A549 (cell line): ENCODE results near the gene RAB20. TPM values are rescaled to one million over a fixed set of nuclear protein-coding genes. Genes with fewer than 3 reads are reported as not detected.

ENCODE experiments used
- ATAC-seq, 2 experiments: fragments of 200-7000 bp in 1 of 2; fragments of >200 bp in 1 of 2; cut with Nextera tagmentation in 1 of 2; cut with Tn5 transposase in 1 of 2; 3 replicates each; pipeline versions ENCODE4 v1.8.0 to v1.9.1; 2018 to 2020; ENCODE audit warnings: mild to moderate bottlenecking in 1 of 2, moderate library complexity in 1 of 2
- CTCF ChIA-PET: fragments of 300-600 bp; sonication (Branson Sonifier 250); formaldehyde crosslinking; extraction: SDS; loops from one replicate; lab custom pipeline; 2021; ENCODE audit warnings: antibody characterized with exemption, inconsistent platforms; lab: Yijun Ruan, JAX
- POLR2A ChIA-PET: fragments of 350-600 bp; formaldehyde crosslinking; extraction: SDS; loops from one replicate; lab custom pipeline; 2021; ENCODE audit warnings: antibody characterized with exemption, inconsistent platforms; lab: Yijun Ruan, JAX
- DNase-seq, 2 experiments: peaks; one replicate each; pipeline versions ENCODE4 v3.0.0 to v3.0.0-alpha.2; 2011 to 2016; ENCODE audit warnings: low read depth in 1 of 2, low spot score in 1 of 2
- FAIRE-seq: peaks from 2 replicates; lab custom pipeline; 2011; peaks lifted over from hg19 to GRCh38; lab: Jason Lieb, UNC
- H3K27ac ChIP-seq, 2 experiments: fragments of >200 bp; sonication (Bioruptor Twin); formaldehyde crosslinking; 3 replicates each; pipeline ENCODE4 v1.5.1; 2016 to 2017
- H3K4me1 ChIP-seq: fragments of >200 bp; sonication (Bioruptor Twin); formaldehyde crosslinking; 3 replicates; pipeline ENCODE4 v1.6.1; 2016
- H3K4me2 ChIP-seq: fragments of >200 bp; sonication (Bioruptor Twin); formaldehyde crosslinking; 3 replicates; pipeline ENCODE4 v1.6.1; 2016
- H3K4me3 ChIP-seq: fragments of >200 bp; sonication (Bioruptor Twin); formaldehyde crosslinking; 3 replicates; pipeline ENCODE4 v1.5.1; 2016
- H3K9me3 ChIP-seq: fragments of >200 bp; sonication (Bioruptor Twin); formaldehyde crosslinking; 3 replicates; pipeline ENCODE4 v1.6.1; 2016
- CEBPB ChIP-seq, 2 experiments: fragments of >200 bp in 1 of 2; sonication (Bioruptor Twin) in 1 of 2; formaldehyde crosslinking in 1 of 2; IDR thresholded peaks; 2 replicates each; pipeline ENCODE4 v1.6.1; 2012 to 2016
- HDAC2 ChIP-seq: fragments of 200-600 bp; sonication (generic); IDR thresholded peaks from 2 replicates; pipeline ENCODE4 v1.6.1; 2016
- HOXB5 ChIP-seq: fragments of 250-450 bp; sonication (Bioruptor Pico); IDR thresholded peaks from 2 replicates; pipeline ENCODE4 v1.5.0; 2020; ENCODE audit warnings: mild to moderate bottlenecking, moderate library complexity
- KDM5A ChIP-seq: fragments of 200-600 bp; sonication (generic); IDR thresholded peaks from 2 replicates; pipeline ENCODE4 v1.6.1; 2016; ENCODE audit warnings: antibody characterized with exemption, mild to moderate bottlenecking
- MAFK ChIP-seq: fragments of 450-650 bp; IDR thresholded peaks from 2 replicates; pipeline ENCODE4 v1.6.1; 2014; ENCODE audit not compliant: partially characterized antibody
- NPAS2 ChIP-seq: fragments of 250-450 bp; sonication (Bioruptor Pico); IDR thresholded peaks from 2 replicates; pipeline ENCODE4 v1.8.0; 2022; ENCODE audit warnings: mild to moderate bottlenecking, moderate library complexity, borderline replicate concordance
- POLR2A ChIP-seq: IDR thresholded peaks from 2 replicates; pipeline ENCODE4 v1.6.1; 2012; ENCODE audit warnings: mild to moderate bottlenecking, low read length
- RCOR1 ChIP-seq: fragments of 150-350 bp; IDR thresholded peaks from 2 replicates; pipeline ENCODE4 v1.6.1; 2014; ENCODE audit warnings: antibody characterized with exemption, low read length, low read depth
- USF2 ChIP-seq: fragments of 450-650 bp; IDR thresholded peaks from 2 replicates; pipeline ENCODE4 v1.6.1; 2014; ENCODE audit warnings: antibody characterized with exemption
- WGBS: methylation state at CpG from one replicate; pipeline ENCODE4 v1.1.6; 2017; ENCODE audit errors: missing lambda C conversion rate; 5-methylcytosine and 5-hydroxymethylcytosine counted together
- polyA plus RNA-seq, 4 experiments: library from polyadenylated mRNA; depleted of rRNA in 3 of 4; stranded (reverse); fragments of >200 nt; fragmentation: RNase III in 1 of 4; extraction: RNeasy Plus Mini Kit Qiagen cat#74134 plus additional on column Dnase treatment in 1 of 4; gene quantifications; 2 replicates in 3 of 4; 3 replicates in 1 of 4; pipeline ENCODE4 v1.2.3, GENCODE V29; 2011 to 2017
- TF ChIP-seq, protein P1 (sequence below): fragments of 150-350 bp; IDR thresholded peaks from 2 replicates; pipeline ENCODE4 v1.6.1; 2014; ENCODE audit warnings: low read depth, mild to moderate bottlenecking, low read length
- TF ChIP-seq, protein P2 (sequence below): fragments of 200-600 bp; sonication (generic); IDR thresholded peaks from 2 replicates; pipeline ENCODE4 v1.6.1; 2016; ENCODE audit warnings: antibody characterized with exemption, mild to moderate bottlenecking, moderate library complexity
- TF ChIP-seq, protein P3 (sequence below): IDR thresholded peaks from 2 replicates; pipeline ENCODE4 v1.6.1; 2012
- TF ChIP-seq, protein P4 (sequence below): fragments of >200 bp; sonication (Bioruptor Twin); formaldehyde crosslinking; IDR thresholded peaks from 3 replicates; pipeline ENCODE4 v1.6.1; 2016

Gene RAB20
- polyA plus RNA-seq, 2 of the 4 experiments (the other 2 are of a cell fraction), result 1.0 to 1.5 TPM

GRCh38 chr13:110563463-110563774, 1.9 kb upstream of the RAB20 start:
- DNase-seq (no peak), ATAC-seq (no peak), FAIRE-seq (no peak)
- no peaks in the 10 kb centered on the region for H3K4me1 ChIP-seq
- ChIA-PET CTCF (no interaction called here), POLR2A (no interaction called here)
- H3K4me3 ChIP-seq, result no peak overlapping the region
- no peak overlapping the region for H3K4me2 ChIP-seq
- WGBS, result 87% methylated on average over 9 of the region's 9 CpGs
- TF ChIP-seq, protein P1, sequence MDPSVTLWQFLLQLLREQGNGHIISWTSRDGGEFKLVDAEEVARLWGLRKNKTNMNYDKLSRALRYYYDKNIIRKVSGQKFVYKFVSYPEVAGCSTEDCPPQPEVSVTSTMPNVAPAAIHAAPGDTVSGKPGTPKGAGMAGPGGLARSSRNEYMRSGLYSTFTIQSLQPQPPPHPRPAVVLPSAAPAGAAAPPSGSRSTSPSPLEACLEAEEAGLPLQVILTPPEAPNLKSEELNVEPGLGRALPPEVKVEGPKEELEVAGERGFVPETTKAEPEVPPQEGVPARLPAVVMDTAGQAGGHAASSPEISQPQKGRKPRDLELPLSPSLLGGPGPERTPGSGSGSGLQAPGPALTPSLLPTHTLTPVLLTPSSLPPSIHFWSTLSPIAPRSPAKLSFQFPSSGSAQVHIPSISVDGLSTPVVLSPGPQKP, result no peak
- TF ChIP-seq POLR2A (no peak), CEBPB (IDR thresholded peaks at IDR 0.05) (no peak), RCOR1 (no peak)
- TF ChIP-seq, protein P2, sequence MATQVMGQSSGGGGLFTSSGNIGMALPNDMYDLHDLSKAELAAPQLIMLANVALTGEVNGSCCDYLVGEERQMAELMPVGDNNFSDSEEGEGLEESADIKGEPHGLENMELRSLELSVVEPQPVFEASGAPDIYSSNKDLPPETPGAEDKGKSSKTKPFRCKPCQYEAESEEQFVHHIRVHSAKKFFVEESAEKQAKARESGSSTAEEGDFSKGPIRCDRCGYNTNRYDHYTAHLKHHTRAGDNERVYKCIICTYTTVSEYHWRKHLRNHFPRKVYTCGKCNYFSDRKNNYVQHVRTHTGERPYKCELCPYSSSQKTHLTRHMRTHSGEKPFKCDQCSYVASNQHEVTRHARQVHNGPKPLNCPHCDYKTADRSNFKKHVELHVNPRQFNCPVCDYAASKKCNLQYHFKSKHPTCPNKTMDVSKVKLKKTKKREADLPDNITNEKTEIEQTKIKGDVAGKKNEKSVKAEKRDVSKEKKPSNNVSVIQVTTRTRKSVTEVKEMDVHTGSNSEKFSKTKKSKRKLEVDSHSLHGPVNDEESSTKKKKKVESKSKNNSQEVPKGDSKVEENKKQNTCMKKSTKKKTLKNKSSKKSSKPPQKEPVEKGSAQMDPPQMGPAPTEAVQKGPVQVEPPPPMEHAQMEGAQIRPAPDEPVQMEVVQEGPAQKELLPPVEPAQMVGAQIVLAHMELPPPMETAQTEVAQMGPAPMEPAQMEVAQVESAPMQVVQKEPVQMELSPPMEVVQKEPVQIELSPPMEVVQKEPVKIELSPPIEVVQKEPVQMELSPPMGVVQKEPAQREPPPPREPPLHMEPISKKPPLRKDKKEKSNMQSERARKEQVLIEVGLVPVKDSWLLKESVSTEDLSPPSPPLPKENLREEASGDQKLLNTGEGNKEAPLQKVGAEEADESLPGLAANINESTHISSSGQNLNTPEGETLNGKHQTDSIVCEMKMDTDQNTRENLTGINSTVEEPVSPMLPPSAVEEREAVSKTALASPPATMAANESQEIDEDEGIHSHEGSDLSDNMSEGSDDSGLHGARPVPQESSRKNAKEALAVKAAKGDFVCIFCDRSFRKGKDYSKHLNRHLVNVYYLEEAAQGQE, result no peak
- TF ChIP-seq, protein P3, sequence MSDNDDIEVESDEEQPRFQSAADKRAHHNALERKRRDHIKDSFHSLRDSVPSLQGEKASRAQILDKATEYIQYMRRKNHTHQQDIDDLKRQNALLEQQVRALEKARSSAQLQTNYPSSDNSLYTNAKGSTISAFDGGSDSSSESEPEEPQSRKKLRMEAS, result no peak
- TF ChIP-seq, protein P4, sequence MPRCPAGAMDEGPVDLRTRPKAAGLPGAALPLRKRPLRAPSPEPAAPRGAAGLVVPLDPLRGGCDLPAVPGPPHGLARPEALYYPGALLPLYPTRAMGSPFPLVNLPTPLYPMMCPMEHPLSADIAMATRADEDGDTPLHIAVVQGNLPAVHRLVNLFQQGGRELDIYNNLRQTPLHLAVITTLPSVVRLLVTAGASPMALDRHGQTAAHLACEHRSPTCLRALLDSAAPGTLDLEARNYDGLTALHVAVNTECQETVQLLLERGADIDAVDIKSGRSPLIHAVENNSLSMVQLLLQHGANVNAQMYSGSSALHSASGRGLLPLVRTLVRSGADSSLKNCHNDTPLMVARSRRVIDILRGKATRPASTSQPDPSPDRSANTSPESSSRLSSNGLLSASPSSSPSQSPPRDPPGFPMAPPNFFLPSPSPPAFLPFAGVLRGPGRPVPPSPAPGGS, result no peak
- H3K9me3 ChIP-seq, result no peaks in the 10 kb centered on the region
- no peak overlapping the region for H3K27ac ChIP-seq

DNA sequence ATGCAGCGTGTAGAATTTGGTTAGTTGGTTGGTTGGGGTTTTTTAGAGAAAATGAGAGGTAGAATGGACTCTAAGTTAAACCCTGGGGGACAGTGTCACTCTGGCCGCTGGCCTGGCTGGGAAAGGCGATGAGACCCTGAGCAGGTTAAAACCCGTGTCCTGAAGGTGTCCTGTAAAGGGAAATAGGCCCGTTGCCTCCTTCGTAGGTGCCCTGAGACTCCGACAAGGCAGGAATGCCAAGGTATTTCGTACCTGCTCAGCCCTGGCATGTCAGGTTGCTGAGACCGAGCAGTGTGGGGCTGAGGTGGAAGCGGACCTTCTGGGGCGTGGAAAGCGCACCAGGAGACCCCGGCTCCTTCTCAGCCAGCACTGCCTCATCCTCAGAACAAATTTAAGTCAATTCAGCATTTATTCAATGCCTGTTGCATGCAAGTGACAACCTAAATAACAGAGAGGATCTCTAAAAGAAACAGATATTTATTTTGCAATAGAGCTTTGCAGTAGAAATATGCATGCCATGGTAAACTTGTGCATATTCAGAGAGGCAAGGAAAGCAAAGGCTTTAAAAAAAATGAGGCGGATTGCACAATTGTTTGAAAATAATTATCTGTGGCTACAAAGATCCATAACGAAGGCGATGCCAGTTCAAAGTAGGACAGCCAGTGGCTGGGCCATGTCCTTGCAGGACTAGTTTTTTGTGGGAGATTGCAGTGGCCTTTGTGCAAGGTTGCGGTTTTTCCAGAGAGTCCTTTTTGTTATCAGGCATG, 1.4 kb upstream of the RAB20 start:
- FAIRE-seq, result no peak
- Histone ChIP-seq H3K9me3 (no peaks in the 10 kb centered on the region), H3K4me1 (no peaks in the 10 kb centered on the region), H3K4me3 (peak overlapping the region; percentile 71; the same call in 2 of the 3 replicates), H3K27ac (peak overlapping the region in 1 of 2 experiments; percentile 81; a peak in 1 of 6 replicates), H3K4me2 (peak overlapping the region; percentile 73)
- ATAC-seq, result no peak
- no peak for DNase-seq
- CTCF ChIA-PET, result interaction anchor here (0.6 to 1.2 kb wide), 3 partner anchors 14 to 264 kb away, joined by 3 read pairs; no protein-coding TSS in a partner anchor
- 81% methylated on average over 14 of the region's 17 CpGs for WGBS
- POLR2A ChIA-PET, result interaction anchor here (1.2 kb wide), 1 partner anchor 54 kb away, joined by 4 read pairs; no protein-coding TSS in a partner anchor
- TF ChIP-seq KDM5A (no peak), MAFK (peak; percentile 59), NPAS2 (CRISPR knock-in tag) (no peak), USF2 (no peak), HOXB5 (CRISPR knock-in tag) (no peak), HDAC2 (no peak)
- TF ChIP-seq, protein P1, result no peak
